ENCODE results near the gene TRNP1.
A peak's percentile ranks its signal among the peaks of the same experiment; 100 is the strongest.
"Not testable (repeated sequence)": the region's sequence is repeated elsewhere in the genome, so short reads cannot be mapped to it uniquely, and the experiment has no call there.

The TRNP1 gene

GRCh38 chr1:26993237-26994019, at the start of gene TRNP1:
Gene TRNP1 (plus strand): TSS chr1:26993692. CDS start chr1:26993787, 95 bp downstream.
- DNase-seq, result peak; percentile 82

- DNase-seq, result no peak
Observed at GRCh38 chr1:26945138-26945537, 48.4 kb upstream of the TRNP1 start.

DNA sequence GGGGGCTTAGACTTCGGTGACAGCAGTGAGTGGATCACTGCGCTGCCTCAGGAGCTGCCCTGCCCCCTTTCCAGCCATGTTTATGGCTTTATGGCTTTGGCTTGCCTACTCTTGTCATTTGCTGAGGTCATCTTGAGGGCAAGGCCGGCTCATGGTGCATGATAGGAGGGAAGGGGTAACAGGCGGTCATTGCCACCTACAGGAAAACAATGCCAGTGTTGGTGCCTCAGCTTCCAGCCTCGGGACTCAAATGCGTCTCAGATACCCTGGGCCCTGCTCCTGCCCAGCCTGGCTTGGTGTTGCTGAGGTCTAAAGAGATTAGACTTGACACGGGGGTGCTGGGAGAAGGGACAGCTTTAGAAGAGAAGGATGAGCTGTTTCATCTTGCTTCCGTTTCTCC, 47.8 kb upstream of the TRNP1 start:
- DNase-seq, result no peak

DNA sequence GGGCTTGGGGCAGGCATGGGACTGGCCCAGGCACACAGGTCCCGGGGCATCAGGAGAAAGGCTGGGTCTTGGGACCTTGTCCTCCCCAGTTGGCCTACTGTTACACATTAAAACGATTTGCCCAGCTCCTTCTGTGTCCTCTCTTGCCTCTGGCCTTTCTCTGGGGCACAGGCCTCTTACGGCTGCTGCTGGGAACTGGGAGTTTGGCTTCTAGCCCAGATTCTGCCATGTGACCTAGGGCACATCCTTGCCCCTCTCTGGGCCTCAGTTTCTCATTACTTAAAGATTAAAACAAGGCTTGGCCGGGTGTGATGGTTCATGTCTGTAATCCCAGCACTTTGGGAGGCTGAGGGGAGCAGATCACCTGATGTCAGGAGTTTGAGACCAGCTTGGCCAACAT, 47.2 kb upstream of the TRNP1 start:
- no peak for DNase-seq

DNA sequence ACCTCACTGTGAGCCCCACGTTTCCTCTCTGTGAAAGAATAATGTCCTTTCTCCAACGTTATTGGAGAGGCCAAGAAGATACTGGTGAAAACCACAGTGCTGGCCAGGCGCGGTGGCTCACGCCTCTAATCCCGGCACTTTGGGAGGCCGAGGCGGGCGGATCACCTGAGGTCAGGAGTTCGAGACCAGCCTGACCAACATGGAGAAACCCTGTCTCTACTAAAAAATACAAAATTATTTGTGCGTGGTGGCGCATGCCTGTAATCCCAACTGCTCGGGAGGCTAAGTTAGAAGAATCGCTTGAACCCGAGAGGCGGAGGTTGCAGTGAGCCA, 44.8 kb upstream of the TRNP1 start:
- not testable (repeated sequence) for DNase-seq

- DNase-seq, result no peak
Observed at GRCh38 chr1:26949266-26949925, 44.1 kb upstream of the TRNP1 start.

DNA sequence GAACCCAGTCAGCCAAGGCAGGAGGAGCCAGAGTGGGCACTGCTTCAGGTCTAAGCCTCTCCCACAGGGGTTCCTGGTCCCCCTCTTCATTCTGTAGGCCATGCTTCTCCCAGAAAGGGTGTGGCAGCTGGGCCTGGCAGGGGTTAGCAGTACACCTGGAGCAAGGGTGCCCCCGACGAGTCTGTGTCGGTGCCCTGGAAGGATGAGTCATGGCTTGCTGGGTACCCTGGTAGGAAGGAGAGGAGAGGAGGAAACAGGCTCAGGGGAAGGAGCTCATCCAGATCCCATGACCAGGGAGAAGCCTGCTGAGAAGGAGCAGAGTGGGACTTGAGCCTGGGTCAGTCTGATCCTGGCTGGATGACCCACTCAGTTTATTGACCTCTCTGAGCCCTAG, 43.6 kb upstream of the TRNP1 start:
- DNase-seq, result peak; percentile 23

DNA sequence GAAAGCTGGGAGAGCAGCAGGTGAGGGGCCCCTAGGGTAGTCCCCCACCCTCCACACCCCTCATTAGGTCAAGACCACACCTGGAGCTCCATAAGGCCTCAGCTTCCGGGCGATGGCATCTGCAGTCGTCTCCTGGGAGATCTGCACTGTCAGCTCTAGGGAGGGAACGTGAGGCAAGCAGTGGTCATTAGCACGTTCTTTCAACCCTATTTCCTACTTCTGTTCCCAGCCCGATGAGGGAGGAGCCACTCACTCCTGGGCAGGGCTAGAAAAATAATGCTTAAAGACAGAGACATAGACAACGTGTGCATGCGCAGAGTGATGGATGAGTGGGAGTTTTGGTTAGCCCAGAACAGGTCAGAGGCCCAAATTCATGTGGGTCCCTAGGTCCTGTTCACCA, 42.9 kb upstream of the TRNP1 start:
- no peak for DNase-seq

DNA sequence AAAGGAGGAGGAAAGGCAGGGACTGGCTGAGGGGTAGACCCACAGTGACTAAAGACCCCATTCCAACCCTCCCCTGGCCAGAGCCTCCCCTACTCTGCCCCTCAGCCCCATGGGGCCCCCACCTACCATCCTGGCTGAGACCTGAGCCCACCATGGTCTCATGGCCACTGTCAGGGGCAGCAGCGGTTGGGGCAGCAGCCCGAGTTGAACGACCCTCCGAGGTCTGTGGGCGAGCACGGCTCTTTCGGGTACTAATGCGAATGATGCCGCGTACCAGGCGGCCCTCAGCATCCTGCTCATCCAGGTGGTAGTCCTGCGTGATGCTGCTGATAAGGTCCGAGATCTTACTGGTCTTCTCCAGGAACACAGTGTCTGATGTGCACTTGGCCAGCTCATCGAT, 42.3 kb upstream of the TRNP1 start:
- DNase-seq, result no peak

DNA sequence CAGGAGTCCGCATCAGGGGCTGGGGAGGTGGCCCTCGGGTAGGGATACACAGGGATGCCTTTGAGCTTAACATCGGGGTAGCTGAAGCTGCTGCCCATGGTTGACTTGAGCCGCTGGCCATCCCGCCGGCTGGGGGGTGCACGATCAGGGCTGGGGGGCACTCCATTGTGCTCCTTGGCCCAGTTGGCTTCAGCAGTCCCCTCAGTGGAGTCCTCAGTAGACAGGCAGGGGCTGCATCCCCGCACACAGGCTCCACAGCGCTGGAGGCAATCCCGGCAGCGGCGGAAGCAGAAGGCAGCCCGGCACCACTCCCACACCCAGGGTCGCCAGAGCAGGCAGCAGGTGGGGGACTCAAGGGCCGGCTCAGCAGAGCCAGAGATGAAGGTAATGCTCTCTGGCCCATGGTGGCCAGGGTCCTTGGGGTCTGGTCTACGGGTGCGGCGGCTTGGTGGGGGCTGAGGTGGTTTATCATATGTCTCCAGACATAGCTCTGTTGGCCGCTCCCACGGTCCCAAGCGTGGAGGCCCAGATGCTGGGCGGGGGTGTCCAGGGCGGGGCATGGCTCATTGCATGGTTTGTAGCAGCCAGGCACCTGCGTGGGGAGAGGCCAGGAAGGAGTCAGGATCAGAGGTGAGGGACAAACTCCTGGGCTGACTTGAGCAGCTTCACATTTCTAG, 41.5 kb upstream of the TRNP1 start:
- DNase-seq, result no peak

DNA sequence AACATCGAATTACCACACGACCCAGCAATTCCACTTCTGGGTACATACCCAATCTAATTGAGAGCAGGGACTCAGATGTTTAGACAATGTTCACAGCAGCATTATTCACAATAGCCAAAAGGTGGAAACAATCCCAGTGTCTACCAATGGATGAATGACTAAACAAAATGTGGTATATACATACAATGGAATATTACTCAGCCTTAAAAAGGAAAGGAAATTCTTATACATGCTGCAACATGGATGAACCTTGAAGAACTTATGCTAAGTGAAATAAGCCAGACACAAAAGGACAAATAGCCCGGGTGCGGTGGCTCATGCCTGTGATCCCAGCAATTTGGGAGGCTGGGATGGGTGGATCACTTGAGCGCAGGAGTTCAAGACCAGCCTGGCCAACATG, 40.1 kb upstream of the TRNP1 start:
- no peak for DNase-seq

GRCh38 chr1:26956321-26956720, 37.2 kb upstream of the TRNP1 start:
- DNase-seq, result no peak

DNA sequence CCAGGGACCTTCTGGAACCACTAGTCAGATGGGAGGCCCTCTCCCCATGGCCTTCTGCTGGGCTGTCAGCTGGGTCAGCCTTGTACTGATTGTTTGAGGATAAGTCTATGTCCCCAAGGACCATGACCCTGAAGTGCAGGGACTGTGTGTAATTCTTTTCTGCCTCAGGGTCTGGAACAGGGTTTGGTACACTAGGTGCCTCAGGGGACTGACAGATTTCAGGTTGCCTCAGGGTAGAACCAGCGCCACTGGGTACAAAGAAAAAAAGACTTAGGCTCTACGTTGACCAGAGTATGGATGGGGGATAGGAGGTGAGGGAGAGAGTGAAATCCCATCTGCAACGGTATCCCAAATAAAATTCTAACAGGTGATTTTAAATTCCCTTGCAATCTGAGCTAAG, 36.2 kb upstream of the TRNP1 start:
- no peak for DNase-seq

GRCh38 chr1:26959270-26959669, 34.2 kb upstream of the TRNP1 start:
- DNase-seq, result no peak

GRCh38 chr1:26959722-26960624, 33.5 kb upstream of the TRNP1 start, which contains the start of gene KDF1:
Gene KDF1 (minus strand): TSS chr1:26960468. CDS start chr1:26952380, 8,088 bp downstream.
- no peak for DNase-seq

DNA sequence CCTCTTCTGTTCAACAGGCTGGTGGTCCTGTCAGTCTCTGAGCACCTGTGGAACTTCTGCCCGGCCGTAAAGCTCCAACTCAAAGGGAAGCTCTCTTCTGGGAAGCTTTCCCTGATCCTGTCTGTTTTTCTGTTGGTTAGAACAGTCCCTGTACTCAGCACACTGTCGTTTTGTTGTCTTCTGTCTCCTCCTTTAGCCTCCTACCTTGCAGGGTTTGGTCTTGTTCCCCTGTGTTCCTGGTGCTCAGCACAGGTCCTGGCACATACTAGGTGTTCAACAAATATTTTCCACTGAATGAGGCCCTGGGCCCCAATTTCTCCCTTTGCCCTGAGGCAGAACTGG, 32.9 kb upstream of the TRNP1 start:
- no peak for DNase-seq

DNA sequence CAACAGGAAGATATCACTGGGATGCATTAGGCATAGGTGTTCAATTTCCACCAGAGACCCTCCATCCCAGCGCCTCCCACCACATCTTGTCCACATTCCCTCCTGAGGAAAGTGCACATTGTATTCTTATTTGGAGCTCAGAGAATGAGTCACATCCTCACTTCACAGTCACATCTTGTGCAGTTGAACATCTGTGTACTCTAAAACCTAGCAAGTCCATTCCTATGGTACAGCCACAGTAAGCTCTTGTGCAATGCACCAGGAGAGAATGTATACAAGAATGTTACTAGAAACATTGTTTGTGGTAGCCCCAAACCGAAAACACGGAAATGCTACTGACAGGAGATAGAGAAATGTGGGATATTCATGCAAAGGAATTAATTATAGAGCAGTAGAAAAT, 31.7 kb upstream of the TRNP1 start:
- peak; percentile 89 for DNase-seq

DNA sequence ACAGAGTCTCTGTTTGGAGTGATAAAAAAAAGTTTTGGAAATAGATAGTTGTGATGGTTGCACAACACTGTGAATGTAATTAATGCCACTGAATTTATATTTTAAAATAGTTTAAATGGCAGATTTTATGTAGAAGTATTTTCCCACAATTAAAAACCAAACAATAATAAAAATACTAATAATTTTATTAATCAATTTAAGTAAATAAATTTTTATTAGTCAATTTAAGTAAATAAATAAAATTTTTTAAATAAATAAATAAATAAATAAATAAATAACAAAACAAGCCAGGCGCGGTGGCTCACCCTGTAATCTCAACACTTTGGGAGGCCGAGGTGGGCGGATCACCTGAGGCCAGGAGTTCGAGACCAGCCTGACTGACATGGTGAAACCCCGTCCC, 28.3 kb upstream of the TRNP1 start:
- DNase-seq, result no peak

DNA sequence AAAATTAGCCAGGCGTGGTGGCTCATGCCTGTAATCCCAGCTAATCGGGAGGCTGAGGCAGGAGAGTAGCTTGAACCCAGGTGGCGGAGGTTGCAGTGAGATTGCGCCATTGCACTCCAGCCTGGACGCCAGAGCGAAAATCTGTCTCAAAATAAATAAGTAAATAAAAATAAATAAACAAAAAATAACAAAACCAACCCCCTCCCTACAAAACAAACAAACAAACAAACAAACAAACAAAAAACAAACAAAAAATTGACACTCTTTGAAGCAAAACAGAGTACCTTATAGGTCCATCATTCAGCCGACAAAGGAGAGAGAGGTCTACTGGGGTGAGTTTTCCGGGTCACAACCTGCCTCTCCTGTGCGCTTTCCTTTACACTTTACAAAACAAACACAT, 27.9 kb upstream of the TRNP1 start:
- DNase-seq, result no peak

DNA sequence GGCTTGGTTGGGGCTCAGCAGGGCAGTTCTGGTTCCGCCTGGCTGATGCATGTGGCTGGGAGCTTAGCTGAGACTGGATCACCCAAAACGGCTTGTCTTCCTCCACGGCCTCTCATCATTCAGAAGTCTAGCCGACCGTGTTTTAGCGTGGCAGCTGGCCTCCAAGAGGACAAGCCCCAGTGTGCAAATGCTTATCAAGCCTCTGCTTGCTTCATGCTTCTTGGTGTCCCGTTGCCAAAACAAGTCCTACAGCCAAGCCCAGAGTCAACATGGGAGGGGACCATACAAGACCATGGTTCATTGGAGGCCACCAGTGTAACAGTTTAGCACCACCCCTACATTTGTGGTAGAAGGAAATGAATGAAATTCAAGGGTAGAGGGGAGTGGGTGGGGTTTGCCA, 22.7 kb upstream of the TRNP1 start:
- DNase-seq, result no peak

DNA sequence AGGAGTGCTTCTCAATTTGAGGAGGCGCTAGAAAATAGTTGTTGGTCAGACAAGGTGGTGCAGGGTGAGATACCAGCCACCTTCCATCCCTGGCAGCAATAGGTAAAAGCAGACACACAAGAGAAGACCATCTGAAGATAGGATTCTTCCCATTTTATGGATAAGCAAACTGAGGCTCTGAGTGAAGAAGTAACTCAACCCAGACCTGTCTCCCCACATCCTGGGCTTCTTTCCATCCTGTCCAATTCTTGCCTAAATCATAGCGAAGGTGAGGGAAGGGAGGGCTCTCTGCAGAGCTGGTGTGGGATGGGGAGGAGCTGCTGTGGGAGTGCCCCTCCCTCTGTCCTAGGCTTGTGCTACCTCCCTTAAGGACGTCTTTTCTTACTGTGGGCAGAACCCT, 21.9 kb upstream of the TRNP1 start:
- no peak for DNase-seq

GRCh38 chr1:26972390-26972789, 21.1 kb upstream of the TRNP1 start:
- no peak for DNase-seq

DNA sequence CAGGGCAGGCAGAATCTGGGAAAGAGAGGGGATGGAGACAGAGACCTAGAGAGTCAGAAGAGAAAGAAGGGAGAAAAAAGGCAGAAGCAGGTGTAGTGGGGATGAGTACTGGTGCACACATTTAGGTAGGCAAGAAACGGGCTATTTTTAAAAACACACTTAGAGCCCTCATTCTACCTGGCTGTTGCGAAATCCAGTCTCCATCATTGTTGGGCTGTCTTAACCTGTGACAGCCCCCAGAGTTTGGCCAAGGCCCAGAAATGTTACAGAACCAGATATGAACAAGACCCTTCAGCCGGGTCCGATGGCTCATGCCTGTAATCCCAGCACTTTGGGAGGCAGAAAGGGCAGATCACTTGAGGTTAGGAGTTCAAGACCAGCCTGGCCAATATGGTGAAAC, 20.7 kb upstream of the TRNP1 start:
- no peak for DNase-seq
